ENCODE results near the gene PDE4C.

Gene PDE4C

GRCh38 chr19:18225702-18226468, at the start of gene PDE4C:
Gene PDE4C (minus strand): TSS chr19:18226438. CDS start chr19:18226415, 23 bp downstream.
- no peak for DNase-seq (ENCODE audit: low read depth in 2 of 2)

- DNase-seq (ENCODE audit: low read depth in 2 of 2), result no peak
These were observed 48.6 kb upstream of the PDE4C start for GRCh38 chr19:18274781-18275356.

- DNase-seq (ENCODE audit: low read depth in 2 of 2), result no peak
These were observed 48.1 kb upstream of the PDE4C start, which contains the start of gene IQCN for GRCh38 chr19:18274219-18274780. Gene IQCN (minus strand): TSS chr19:18274452. CDS start chr19:18269478, 4,974 bp downstream.

- DNase-seq (ENCODE audit: low read depth in 2 of 2), result no peak
These were observed 47.5 kb upstream of the PDE4C start for GRCh38 chr19:18273561-18274218.

- DNase-seq (ENCODE audit: low read depth in 2 of 2), result no peak
These were observed 45.2 kb upstream of the PDE4C start for GRCh38 chr19:18271433-18271841.

GRCh38 chr19:18270326-18270725, 44.1 kb upstream of the PDE4C start:
- no peak for DNase-seq (ENCODE audit: low read depth in 2 of 2)

GRCh38 chr19:18269070-18269723, 43.0 kb upstream of the PDE4C start:
- DNase-seq (ENCODE audit: low read depth in 2 of 2), result no peak

- no peak for DNase-seq (ENCODE audit: low read depth in 2 of 2)
These were observed 40.8 kb upstream of the PDE4C start for GRCh38 chr19:18266771-18267686.

- no peak for DNase-seq (ENCODE audit: low read depth in 2 of 2)
These were observed 39.3 kb upstream of the PDE4C start for GRCh38 chr19:18265582-18265981.

GRCh38 chr19:18264971-18265540, 38.8 kb upstream of the PDE4C start:
- no peak for DNase-seq (ENCODE audit: low read depth in 2 of 2)

- no peak for DNase-seq (ENCODE audit: low read depth in 2 of 2)
These were observed 38.1 kb upstream of the PDE4C start for GRCh38 chr19:18264137-18264854.

GRCh38 chr19:18263324-18264136, 37.3 kb upstream of the PDE4C start:
- DNase-seq (ENCODE audit: low read depth in 2 of 2), result no peak

GRCh38 chr19:18262917-18263316, 36.7 kb upstream of the PDE4C start:
- DNase-seq (ENCODE audit: low read depth in 2 of 2), result no peak

- no peak for DNase-seq (ENCODE audit: low read depth in 2 of 2)
These were observed 35.9 kb upstream of the PDE4C start for GRCh38 chr19:18262144-18262543.

GRCh38 chr19:18261474-18261873, 35.2 kb upstream of the PDE4C start:
- no peak for DNase-seq (ENCODE audit: low read depth in 2 of 2)

GRCh38 chr19:18259893-18260292, 33.7 kb upstream of the PDE4C start:
- DNase-seq (ENCODE audit: low read depth in 2 of 2), result no peak

GRCh38 chr19:18257503-18258470, 31.5 kb upstream of the PDE4C start:
- DNase-seq (ENCODE audit: low read depth in 2 of 2), result no peak

Measured in activated CD8-positive, alpha-beta memory T cell treated with anti-CD3 and anti-CD28 coated beads for 4 hours (primary cell).